NCI-H345 treated with DMSO at 0.1 percent for 48 hours (cell line): ENCODE results near the gene ATAD5.
"Not testable (repeated sequence)": the region's sequence is repeated elsewhere in the genome, so short reads cannot be mapped to it uniquely, and the experiment has no call there.

Source experiments
- DNase-seq: peaks from one replicate; lab custom pipeline; 2025; ENCODE audit not compliant: unreplicated experiment; lab: John Stamatoyannopoulos, UW

The ATAD5 gene, protein sequence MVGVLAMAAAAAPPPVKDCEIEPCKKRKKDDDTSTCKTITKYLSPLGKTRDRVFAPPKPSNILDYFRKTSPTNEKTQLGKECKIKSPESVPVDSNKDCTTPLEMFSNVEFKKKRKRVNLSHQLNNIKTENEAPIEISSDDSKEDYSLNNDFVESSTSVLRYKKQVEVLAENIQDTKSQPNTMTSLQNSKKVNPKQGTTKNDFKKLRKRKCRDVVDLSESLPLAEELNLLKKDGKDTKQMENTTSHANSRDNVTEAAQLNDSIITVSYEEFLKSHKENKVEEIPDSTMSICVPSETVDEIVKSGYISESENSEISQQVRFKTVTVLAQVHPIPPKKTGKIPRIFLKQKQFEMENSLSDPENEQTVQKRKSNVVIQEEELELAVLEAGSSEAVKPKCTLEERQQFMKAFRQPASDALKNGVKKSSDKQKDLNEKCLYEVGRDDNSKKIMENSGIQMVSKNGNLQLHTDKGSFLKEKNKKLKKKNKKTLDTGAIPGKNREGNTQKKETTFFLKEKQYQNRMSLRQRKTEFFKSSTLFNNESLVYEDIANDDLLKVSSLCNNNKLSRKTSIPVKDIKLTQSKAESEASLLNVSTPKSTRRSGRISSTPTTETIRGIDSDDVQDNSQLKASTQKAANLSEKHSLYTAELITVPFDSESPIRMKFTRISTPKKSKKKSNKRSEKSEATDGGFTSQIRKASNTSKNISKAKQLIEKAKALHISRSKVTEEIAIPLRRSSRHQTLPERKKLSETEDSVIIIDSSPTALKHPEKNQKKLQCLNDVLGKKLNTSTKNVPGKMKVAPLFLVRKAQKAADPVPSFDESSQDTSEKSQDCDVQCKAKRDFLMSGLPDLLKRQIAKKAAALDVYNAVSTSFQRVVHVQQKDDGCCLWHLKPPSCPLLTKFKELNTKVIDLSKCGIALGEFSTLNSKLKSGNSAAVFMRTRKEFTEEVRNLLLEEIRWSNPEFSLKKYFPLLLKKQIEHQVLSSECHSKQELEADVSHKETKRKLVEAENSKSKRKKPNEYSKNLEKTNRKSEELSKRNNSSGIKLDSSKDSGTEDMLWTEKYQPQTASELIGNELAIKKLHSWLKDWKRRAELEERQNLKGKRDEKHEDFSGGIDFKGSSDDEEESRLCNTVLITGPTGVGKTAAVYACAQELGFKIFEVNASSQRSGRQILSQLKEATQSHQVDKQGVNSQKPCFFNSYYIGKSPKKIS (N-terminal part only)

DNA sequence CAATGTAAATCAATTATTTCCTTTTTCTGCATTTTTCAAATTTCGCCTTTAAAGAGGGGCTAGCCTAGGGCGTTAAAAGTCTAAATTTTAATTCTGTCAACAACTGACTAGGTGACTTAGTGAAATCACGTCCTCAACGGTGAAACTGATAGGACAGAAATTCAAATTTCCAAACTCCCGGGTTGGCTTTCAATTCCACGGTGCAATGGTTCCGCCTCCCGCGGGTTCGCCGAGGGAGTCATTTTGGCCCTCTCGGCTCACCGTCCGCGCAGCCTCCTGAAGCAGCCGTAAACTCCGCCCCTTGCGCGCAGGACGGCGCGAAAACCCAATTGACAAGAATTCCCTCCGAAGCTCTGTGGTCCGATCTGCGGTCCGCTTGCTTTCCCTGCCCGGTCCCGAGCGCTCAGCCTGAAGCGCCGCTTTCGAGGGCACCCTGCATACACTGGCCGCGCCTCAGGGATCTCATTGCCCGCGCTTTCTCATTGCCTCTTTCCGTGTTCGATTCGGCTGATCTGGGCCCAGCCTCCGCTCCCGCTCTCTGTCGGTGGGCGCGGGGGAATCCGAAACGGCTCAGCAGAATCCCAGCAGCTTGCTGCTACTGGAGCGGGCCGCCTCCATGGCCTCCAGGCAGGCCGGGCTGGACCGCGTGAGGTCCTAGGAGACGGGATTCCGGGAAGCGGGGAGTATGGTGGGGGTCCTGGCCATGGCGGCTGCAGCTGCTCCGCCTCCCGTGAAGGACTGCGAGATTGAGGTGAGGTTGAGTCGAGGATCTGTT lies at the start of gene ATAD5:
Gene ATAD5, plus strand, starts transcription at position 304 of the 775 bp plus-strand sequence. Its CDS starts 382 bp downstream, at position 686.
- peak; percentile 79 for DNase-seq

DNA sequence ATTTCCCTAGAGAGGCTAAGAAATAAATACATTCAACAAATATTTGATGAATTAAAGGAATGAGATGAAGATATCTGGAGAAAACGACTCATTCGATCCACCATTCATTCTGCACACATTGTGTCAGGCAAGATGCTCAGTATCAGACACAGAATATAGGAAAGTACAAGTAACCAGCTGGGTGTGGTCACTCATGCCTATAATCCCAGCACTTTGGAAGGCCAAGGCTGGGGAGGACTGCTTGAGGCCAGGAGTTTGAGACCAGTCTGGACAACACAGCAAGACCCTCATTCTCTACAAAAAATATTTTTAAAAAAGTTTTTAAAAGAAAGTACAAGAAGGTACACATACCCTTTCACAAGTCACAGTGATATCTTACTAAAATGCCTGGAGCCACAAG lies 49.6 kb upstream of the ATAD5 start:
- no peak for DNase-seq

DNA sequence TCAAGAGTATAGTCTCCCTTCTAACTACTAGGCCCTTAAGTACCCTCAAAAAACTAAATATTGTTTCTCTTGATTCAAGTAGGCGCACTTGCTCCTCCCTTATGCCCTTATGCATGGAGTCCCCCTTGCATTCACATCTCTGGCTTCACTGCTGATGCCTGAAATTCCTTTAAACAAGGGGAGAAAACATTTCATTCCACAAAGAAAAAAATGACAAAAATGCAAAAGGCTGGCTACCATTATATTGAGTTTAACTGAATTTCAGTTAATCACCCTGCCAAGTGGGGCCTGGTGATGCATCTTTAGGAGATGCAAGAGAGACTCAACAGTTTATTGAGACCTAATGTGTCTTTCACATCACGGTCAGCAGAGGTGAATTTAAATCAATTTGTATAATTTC lies 42.8 kb upstream of the ATAD5 start:
- DNase-seq, result no peak

DNA sequence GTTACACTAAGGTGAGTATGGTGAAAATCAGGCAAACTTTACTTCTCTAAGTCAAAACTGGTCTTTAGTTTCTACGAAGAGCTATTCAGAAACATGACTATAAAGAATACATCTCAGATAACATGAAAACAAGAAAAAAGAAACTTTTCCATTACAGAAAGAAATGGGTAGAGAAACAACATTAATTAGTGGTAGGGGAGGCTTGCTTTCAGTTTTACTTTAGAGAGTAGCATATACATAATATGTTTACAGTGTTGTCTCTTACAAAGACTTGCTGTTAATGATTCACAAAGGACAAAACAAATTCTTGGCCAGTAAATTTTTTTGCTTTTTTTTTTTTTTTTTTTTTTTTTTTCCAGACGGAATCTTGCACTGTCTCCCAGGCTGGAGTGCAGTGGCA lies 41.5 kb upstream of the ATAD5 start:
- no peak for DNase-seq

DNA sequence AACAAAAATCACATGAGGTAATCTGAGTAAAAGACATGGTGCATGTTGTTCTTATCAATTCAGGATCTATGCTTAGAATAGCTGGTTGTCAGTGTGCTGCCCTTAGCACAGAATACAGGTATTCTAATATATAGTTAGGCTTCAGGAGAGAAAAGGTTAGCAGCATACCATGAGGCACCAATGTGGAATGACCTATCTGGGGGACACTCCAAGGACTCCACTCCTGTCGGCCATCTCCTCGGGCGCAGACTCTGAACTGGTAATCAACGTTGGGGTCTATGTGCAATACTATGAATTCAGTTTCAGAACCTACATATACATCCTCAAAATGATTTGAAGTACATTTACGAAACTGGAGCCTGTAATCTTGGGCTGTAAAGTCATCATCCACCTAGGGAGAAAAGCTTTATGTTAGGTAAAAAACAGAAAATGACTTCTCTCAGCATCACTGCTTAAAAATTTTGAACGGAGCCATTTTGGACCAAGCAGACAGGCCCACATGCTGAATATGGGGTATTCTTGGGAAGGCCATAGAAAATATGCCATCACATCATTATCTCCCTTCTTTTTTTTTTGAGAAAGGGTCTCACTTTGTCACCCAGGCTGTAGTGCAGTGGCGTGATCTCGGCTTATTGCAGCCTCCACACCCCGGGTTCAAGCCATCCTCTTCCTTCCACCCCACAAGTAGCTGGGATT lies 38.3 kb upstream of the ATAD5 start:
- no peak for DNase-seq

DNA sequence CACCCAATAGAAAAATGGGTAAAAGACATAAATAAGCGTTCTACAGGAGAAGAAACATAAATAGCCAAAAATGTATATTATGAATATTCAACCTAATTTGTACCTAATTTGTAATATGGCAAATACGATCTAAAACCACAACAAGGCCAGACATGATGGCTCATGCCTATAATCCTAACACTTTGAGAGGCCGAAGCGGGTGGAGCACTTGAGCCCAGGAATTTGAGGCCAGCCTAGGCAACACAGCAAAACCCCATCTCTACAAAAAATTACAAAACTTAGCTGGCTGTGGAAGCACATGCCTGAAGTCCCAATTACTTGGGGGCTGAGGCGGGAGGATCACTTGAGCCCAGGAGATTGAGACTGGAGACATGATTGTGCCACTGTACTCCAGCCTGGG lies 37.4 kb upstream of the ATAD5 start:
- no peak for DNase-seq

DNA sequence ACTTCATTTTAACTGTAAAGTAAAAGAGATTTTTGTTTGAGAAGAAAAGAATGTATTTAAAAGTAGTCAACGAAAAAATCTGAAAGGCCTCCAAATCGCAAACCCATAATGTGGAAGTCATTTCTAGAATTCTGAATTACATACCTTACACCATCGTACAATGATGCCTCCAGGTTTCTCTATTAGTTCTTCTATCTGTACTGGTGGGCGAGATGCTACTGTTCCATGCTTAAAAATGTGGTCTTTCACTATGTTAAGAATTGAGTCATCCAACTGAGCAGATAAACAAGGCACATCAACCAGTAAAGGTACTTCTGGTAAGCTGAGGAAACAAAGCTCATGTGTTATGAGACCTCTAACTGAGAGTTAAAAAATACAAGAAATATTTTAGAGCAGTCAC lies 35.8 kb upstream of the ATAD5 start:
- DNase-seq, result no peak

DNA sequence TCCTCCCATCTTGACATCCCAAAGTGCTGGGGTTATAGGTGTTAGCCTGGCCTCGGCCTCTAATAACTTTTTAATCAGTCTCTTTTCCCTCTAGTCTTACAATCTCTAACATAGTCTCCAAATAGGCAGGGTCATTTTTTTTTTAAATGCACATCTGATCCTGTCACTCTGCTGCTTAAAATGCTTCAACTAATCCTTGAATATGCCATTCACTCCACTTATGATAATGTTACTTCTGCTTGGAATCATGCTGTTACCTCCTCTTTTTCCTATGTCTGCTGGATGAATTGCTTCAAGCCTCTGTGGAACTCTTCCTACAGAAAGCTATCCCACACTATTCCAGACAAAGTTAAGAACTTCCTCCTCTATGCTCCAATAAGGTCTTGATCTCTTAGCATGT lies 30.1 kb upstream of the ATAD5 start:
- DNase-seq, result no peak

DNA sequence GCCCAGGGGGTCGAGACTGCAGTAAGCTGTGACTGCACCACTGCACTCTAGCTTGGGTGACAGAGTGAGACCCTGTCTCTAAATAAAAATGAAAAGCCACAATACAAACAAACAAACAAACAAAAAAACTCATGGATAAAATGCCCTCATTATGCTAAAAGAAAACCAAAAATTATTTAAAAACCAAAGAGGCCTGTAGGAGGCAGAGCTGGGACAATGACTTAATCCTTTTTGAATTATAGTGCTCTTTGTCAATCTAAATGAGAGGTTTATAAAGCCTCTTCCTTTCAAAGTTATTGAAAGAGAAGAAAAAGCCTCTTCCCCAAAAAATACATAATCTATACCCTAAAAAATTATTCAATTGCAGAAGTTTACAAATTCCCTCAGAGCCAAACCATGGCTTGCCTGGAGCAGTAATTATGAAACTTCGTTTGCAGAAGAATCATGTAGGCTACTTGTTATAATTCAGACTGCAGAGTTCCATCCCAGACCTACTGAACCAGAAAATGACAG lies 25.8 kb upstream of the ATAD5 start:
- no peak for DNase-seq

DNA sequence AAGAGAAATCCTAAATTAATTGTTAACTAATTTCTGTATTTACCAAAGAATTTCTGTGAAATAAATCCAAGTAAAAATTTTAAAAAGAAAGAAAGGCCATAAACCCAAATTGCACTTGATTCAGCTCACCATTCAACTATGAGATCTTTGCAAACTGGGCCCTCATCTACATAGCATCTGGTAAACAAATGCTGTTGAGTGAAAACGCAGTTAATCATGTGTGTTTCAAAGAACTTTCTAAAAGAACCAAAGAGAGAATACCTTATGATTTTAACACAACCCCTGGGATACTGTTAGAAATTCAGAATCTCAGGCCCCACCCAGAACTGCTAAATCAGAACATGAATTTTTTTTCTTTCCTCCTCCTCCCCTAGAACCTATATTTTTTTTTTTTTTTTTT lies 23.9 kb upstream of the ATAD5 start:
- DNase-seq, result no peak

DNA sequence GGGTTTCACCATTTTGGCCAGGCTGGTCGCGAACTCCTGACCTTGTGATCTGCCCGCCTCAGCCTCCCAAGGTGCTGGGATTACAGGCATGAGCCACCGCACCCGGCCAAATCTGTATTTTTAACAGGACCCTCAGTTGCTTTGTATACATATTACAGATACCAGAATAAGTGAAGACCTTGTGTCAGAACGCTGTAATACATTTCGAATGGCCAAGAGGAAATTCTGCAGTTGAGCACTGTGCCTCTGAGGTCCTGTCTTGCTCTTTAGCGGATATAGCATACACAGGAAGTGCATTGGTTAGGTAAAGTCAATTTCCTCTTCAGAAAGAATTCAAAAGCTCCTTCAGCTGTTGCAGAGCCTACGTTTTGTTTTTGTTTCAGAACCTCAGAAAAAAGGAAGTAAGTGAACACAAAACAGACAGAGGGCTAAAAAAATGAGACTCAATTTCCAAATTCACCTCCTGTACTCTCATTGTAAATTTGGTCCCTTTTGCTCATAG lies 22.9 kb upstream of the ATAD5 start:
- no peak for DNase-seq

DNA sequence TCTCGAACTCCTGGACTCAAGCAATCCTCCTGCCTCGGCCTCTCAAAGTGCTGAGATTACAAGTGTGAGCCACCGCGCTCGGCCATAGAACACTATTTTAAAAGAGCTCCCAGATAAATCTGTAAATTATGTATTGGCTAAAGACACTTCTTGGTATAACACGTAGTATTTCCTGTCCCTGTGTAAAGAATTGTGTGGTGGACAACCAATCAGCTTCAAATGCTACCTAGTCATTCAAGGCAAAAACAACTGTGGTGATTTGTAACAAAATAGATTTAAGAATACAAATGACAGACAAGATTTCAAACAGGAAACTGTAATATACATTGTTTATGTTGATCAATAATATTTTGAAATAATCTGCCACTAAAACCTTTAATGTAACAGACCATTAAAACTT lies 21.9 kb upstream of the ATAD5 start:
- no peak for DNase-seq

DNA sequence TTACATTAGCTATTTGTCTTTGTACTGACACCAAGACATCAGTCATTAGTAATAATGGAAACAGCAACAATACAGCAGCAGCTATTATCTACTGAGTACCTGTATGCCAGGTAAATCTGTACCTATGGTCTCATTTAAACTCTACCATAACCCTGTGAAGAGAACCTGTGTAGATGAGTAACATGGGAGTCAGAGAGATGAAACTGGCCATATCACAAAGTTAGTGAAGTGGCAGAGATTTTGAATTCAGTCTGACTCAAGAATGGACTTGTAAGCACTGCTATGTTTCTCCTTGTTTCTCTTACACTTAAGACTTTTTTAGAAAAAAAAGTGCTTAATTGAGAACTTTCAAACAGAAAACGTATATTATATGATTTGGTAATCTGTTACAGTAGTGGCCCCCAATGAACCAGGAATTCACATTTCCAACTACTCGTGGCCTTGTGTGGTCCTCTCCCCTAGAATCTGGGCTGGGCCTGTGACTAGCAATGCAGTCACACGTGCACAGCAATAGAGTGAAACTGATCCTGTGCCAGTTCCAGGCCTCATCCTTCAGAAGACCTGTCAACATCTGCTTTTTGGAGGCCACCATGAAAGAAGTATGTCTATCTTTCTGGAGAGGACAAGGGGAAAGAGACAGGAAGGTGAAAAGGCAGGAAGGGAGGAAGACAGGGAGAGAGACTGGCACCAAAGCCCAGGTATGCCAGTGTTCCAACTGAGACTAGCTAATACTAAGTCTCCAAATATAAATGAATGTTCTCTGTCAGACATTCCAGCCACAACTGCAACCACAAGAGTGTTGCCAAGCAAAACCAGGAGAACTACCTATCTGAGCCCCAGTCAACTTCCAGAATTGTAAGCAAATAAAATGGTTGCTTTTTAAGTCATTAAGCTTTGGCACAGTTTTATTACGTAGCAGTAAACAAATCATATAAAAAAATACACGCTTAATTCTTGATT lies 19.3 kb upstream of the ATAD5 start:
- no peak for DNase-seq

DNA sequence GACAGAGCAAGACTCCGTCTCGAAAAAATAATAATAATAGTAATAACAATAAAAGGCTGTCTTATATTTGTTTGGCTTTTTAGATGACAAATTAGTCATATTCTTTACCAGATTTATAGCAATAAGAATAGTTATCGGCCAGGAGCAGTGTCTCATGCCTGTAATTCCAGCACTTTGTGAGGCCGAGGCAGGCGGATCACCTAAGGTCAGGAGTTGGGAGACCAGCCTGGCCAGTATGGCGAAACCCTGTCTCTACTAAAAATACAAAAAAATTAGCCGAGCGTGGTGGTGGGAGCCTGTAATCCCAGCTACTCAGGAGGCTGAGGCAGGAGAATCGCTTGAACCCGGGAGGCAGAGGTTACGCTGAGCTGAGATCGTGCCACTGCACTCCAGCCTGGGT lies 17.5 kb upstream of the ATAD5 start:
- DNase-seq, result not testable (repeated sequence)

DNA sequence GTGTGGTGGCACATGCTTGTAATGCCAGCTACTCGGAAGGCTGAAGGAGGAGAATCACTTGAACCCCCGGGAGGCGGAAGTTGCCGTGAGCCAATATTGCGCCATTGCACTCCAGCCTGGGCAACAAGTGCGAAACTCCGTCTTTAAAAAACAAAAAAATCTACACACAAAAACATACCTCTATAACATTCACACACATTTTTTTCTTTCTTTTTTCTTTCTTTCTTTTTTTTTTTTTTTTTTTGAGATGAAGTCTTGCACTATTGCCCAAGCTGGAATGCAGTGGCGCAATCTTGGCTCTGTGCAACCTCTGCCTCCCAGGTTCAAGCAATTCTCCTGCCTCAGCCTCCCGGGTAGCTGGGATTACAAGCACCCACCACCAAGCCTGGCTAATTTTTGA lies 16.9 kb upstream of the ATAD5 start:
- DNase-seq, result not testable (repeated sequence)

DNA sequence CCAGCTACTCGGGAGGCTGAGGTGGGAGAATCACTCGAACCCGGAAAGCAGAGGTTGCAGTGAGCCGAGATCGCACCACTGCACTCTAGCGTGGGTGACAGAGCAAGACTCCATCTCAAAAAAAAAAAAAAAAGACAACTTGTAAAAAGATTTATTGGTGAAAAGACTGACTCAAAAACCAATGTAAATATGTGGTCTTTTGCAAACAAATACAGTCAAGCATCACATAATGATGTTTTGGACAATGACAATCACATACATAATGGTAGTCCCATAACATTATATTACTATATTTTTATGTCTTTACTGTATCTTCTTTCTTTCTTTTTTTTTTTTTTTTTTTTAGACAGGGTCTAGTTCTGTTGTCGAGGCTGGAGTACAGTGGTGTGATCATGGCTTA lies 15.6 kb upstream of the ATAD5 start:
- no peak for DNase-seq

DNA sequence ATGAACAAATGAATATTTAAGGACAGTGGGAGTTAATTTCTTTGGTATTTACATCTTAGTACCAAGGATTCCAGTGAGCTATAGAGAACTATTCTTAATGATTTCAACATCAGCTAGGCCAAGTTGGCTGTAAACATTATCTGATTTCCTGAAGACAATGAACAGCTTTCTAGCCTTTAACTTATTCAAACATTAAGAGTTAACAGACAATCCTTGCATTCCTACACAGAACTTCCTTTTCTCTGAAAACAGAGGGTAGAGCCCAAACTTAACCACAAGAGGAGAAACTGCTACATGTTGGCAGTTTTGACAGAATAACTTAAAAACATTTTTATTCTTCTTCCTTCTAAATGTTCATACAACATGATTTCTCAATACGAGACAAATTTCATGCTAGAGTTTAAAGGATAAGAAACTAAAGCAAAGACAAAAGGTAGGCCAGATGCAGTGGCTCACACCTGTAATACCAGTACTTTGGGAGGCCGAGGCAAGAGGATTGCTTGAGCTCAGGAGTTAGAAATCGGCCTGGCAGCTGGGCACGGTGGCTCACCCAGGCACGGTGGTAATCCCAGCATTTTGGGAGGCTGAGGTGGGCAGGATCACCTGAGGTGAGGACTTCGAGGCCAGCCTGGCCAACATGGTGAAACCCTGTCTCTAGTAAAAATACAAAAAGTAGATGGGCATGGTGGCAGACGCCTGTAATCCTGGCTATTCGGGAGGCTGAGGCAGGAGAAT lies 11.6 kb upstream of the ATAD5 start:
- DNase-seq, result no peak
